ENCODE data around the gene CMTM4. TPM values are rescaled to one million over a fixed set of nuclear protein-coding genes. Genes with fewer than 3 reads are reported as not detected.

CMTM4 gene
- total RNA-seq, 1 donor from 2014 or later: 10.4 TPM

- Histone ChIP-seq H3K9ac (ENCODE audit: low read depth in 1 of 3, low read length in 3 of 3) (peak overlapping the region; percentile 26 to 66 (median 47)), H3K9me3 (ENCODE audit: control insufficient read depth in 3 of 3, low read length in 3 of 3) (no peaks in the 10 kb centered on the region), H3K36me3 (ENCODE audit: control insufficient read depth in 3 of 3, insufficient read depth in 3 of 3, low read length in 3 of 3) (no peaks in the 10 kb centered on the region), H3K27ac (ENCODE audit: low read depth, low read length) (peak overlapping the region; percentile 92), H3K27me3 (ENCODE audit: control insufficient read depth in 3 of 3, insufficient read depth in 3 of 3, low read length in 3 of 3) (no peaks in the 10 kb centered on the region), H3K4me3 (ENCODE audit: low read length in 3 of 3) (peak overlapping the region in 2 of 3 donors; percentile 8 to 54), H3K4me1 (ENCODE audit: control insufficient read depth in 3 of 3, insufficient read depth in 3 of 3, low read length in 3 of 3) (peaks cover 14 to 18% (median 17%) of the 10 kb centered on the region in 3 donors)
Observed at GRCh38 chr16:66661210-66661560, 35.4 kb downstream of the CMTM4 start.

- no peaks in the 10 kb centered on the region for H3K9me3 ChIP-seq (ENCODE audit: control insufficient read depth in 3 of 3, low read length in 3 of 3)
- peaks cover 14 to 18% (median 17%) of the 10 kb centered on the region in 3 donors for H3K4me1 ChIP-seq (ENCODE audit: control insufficient read depth in 3 of 3, insufficient read depth in 3 of 3, low read length in 3 of 3)
- H3K4me3 ChIP-seq (ENCODE audit: low read length in 3 of 3): peak overlapping the region; percentile 8 to 54 (median 30)
- no peaks in the 10 kb centered on the region for H3K36me3 ChIP-seq (ENCODE audit: control insufficient read depth in 3 of 3, insufficient read depth in 3 of 3, low read length in 3 of 3)
- H3K27ac ChIP-seq (ENCODE audit: low read depth, low read length): peak overlapping the region; percentile 92
- no peaks in the 10 kb centered on the region for H3K27me3 ChIP-seq (ENCODE audit: control insufficient read depth in 3 of 3, insufficient read depth in 3 of 3, low read length in 3 of 3)
- H3K9ac ChIP-seq (ENCODE audit: low read depth in 1 of 3, low read length in 3 of 3): peak overlapping the region; percentile 26 to 66 (median 47)
Observed at GRCh38 chr16:66660422-66661209, 35.9 kb downstream of the CMTM4 start.

- Histone ChIP-seq H3K27me3 (ENCODE audit: control insufficient read depth in 3 of 3, insufficient read depth in 3 of 3, low read length in 3 of 3) (no peaks in the 10 kb centered on the region), H3K9me3 (ENCODE audit: control insufficient read depth in 3 of 3, low read length in 3 of 3) (no peaks in the 10 kb centered on the region), H3K9ac (ENCODE audit: low read depth in 1 of 3, low read length in 3 of 3) (no peak overlapping the region), H3K4me1 (ENCODE audit: control insufficient read depth in 3 of 3, insufficient read depth in 3 of 3, low read length in 3 of 3) (peaks cover 14 to 18% (median 17%) of the 10 kb centered on the region in 3 donors), H3K4me3 (ENCODE audit: low read length in 3 of 3) (no peak overlapping the region), H3K27ac (ENCODE audit: low read depth, low read length) (no peak overlapping the region), H3K36me3 (ENCODE audit: control insufficient read depth in 3 of 3, insufficient read depth in 3 of 3, low read length in 3 of 3) (no peaks in the 10 kb centered on the region)
Observed at GRCh38 chr16:66658860-66659190, 37.7 kb downstream of the CMTM4 start.

GRCh38 chr16:66658143-66658859, 38.2 kb downstream of the CMTM4 start:
- H3K36me3 ChIP-seq (ENCODE audit: control insufficient read depth in 3 of 3, insufficient read depth in 3 of 3, low read length in 3 of 3): no peaks in the 10 kb centered on the region
- peaks cover 14 to 18% (median 17%) of the 10 kb centered on the region in 3 donors for H3K4me1 ChIP-seq (ENCODE audit: control insufficient read depth in 3 of 3, insufficient read depth in 3 of 3, low read length in 3 of 3)
- no peak overlapping the region for H3K9ac ChIP-seq (ENCODE audit: low read depth in 1 of 3, low read length in 3 of 3)
- no peaks in the 10 kb centered on the region for H3K27me3 ChIP-seq (ENCODE audit: control insufficient read depth in 3 of 3, insufficient read depth in 3 of 3, low read length in 3 of 3)
- no peak overlapping the region for H3K27ac ChIP-seq (ENCODE audit: low read depth, low read length)
- no peaks in the 10 kb centered on the region for H3K9me3 ChIP-seq (ENCODE audit: control insufficient read depth in 3 of 3, low read length in 3 of 3)
- H3K4me3 ChIP-seq (ENCODE audit: low read length in 3 of 3): no peak overlapping the region

DNA sequence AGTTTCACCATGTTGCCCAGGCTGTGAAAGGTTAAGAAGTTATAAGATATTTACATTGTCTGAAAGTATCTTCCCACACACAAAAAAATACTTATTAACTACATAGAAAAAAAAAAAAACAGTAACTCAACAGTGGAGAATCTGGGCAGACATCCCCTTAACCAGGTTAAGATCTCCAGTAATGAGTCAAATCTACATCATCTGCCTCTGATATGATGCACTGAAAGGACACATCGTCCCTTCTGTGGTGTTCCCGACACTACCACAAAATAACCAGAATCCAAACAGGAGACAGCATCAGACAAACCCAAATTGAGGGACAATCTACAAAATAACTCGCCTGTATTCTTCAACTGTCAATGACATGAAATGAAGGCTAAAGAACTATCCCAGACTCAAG, 40.0 kb downstream of the CMTM4 start:
- Histone ChIP-seq H3K9me3 (ENCODE audit: control insufficient read depth in 3 of 3, low read length in 3 of 3) (no peaks in the 10 kb centered on the region), H3K27me3 (ENCODE audit: control insufficient read depth in 3 of 3, insufficient read depth in 3 of 3, low read length in 3 of 3) (no peaks in the 10 kb centered on the region), H3K27ac (ENCODE audit: low read depth, low read length) (no peak overlapping the region), H3K4me3 (ENCODE audit: low read length in 3 of 3) (no peak overlapping the region), H3K36me3 (ENCODE audit: control insufficient read depth in 3 of 3, insufficient read depth in 3 of 3, low read length in 3 of 3) (no peaks in the 10 kb centered on the region), H3K4me1 (ENCODE audit: control insufficient read depth in 3 of 3, insufficient read depth in 3 of 3, low read length in 3 of 3) (peaks cover 9 to 12% (median 11%) of the 10 kb centered on the region in 3 donors), H3K9ac (ENCODE audit: low read depth in 1 of 3, low read length in 3 of 3) (no peak overlapping the region)

- Histone ChIP-seq H3K36me3 (ENCODE audit: control insufficient read depth in 3 of 3, insufficient read depth in 3 of 3, low read length in 3 of 3) (no peaks in the 10 kb centered on the region), H3K9ac (ENCODE audit: low read depth in 1 of 3, low read length in 3 of 3) (no peak overlapping the region), H3K4me1 (ENCODE audit: control insufficient read depth in 3 of 3, insufficient read depth in 3 of 3, low read length in 3 of 3) (peaks cover 3 to 6% (median 4%) of the 10 kb centered on the region in 3 donors)
Observed at GRCh38 chr16:66653581-66654350, 42.8 kb downstream of the CMTM4 start.

DNA sequence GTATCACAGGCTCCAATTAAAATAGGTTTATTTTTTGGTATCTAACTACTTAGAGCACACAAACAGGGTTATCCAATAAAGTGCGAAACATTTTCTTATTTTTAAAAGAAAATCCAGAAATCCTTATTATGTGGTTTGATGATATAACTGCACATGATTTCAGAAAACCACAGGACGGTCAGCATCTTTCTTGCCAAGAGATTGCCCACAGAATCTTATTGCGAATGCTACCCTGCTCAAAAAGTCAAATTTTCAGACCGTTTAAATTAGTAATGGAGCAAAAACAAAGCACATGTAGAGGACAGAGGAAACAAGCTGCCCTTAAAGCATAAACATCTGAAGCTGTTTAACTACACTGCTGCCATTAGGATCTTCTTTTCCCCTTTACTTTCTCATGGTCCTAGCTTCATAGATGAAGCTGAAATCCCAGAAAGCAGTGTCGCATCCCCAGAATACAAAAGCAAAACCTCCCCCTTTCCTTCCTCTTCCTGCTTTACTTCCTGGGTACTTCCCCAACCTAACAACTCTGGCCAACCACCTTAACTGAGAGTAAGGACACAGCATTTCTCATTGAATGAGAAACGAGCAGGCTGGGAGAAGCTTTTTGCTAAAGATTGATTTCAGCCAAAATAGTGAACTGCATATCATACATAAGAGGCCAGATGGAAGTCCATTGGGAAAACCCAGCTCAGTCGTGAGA, 43.7 kb downstream of the CMTM4 start:
- Histone ChIP-seq H3K9me3 (ENCODE audit: control insufficient read depth in 3 of 3, low read length in 3 of 3) (no peaks in the 10 kb centered on the region), H3K36me3 (ENCODE audit: control insufficient read depth in 3 of 3, insufficient read depth in 3 of 3, low read length in 3 of 3) (no peaks in the 10 kb centered on the region), H3K4me3 (ENCODE audit: low read length in 3 of 3) (no peak overlapping the region), H3K9ac (ENCODE audit: low read depth in 1 of 3, low read length in 3 of 3) (no peak overlapping the region), H3K4me1 (ENCODE audit: control insufficient read depth in 3 of 3, insufficient read depth in 3 of 3, low read length in 3 of 3) (peaks cover 3 to 6% (median 4%) of the 10 kb centered on the region in 3 donors), H3K27me3 (ENCODE audit: control insufficient read depth in 3 of 3, insufficient read depth in 3 of 3, low read length in 3 of 3) (no peaks in the 10 kb centered on the region), H3K27ac (ENCODE audit: low read depth, low read length) (no peak overlapping the region)

More at GRCh38 chr16:66653581-66654350, 42.8 kb downstream of the CMTM4 start:
- Histone ChIP-seq H3K4me3 (ENCODE audit: low read length in 3 of 3) (no peak overlapping the region), H3K27ac (ENCODE audit: low read depth, low read length) (no peak overlapping the region), H3K9me3 (ENCODE audit: control insufficient read depth in 3 of 3, low read length in 3 of 3) (no peaks in the 10 kb centered on the region), H3K27me3 (ENCODE audit: control insufficient read depth in 3 of 3, insufficient read depth in 3 of 3, low read length in 3 of 3) (no peaks in the 10 kb centered on the region)

DNA sequence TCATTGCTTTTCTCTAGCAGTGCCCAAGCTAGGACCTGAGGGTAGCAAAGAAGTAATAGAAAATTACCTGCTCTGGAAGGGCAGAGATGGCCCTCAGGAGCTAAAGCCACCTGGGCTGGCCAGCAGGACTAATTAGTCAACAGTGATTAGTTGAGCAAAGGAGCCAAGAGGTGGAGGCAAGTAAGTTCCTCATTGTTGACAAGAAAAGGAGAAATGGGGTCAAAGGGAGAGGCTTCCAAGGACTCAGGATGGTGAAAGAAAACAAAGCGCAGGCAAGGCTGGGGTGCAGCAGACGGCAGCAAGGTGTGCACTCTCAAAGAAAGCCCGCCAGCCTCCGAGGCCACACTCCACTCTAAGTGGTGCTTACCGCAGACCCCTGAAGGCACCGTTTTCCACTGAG, 44.6 kb downstream of the CMTM4 start:
- no peak overlapping the region for H3K27ac ChIP-seq (ENCODE audit: low read depth, low read length)
- H3K4me1 ChIP-seq (ENCODE audit: control insufficient read depth in 3 of 3, insufficient read depth in 3 of 3, low read length in 3 of 3): peaks cover 3 to 6% (median 4%) of the 10 kb centered on the region in 3 donors
- H3K27me3 ChIP-seq (ENCODE audit: control insufficient read depth in 3 of 3, insufficient read depth in 3 of 3, low read length in 3 of 3): no peaks in the 10 kb centered on the region
- no peak overlapping the region for H3K9ac ChIP-seq (ENCODE audit: low read depth in 1 of 3, low read length in 3 of 3)
- H3K36me3 ChIP-seq (ENCODE audit: control insufficient read depth in 3 of 3, insufficient read depth in 3 of 3, low read length in 3 of 3): no peaks in the 10 kb centered on the region
- no peaks in the 10 kb centered on the region for H3K9me3 ChIP-seq (ENCODE audit: control insufficient read depth in 3 of 3, low read length in 3 of 3)
- no peak overlapping the region for H3K4me3 ChIP-seq (ENCODE audit: low read length in 3 of 3)

DNA sequence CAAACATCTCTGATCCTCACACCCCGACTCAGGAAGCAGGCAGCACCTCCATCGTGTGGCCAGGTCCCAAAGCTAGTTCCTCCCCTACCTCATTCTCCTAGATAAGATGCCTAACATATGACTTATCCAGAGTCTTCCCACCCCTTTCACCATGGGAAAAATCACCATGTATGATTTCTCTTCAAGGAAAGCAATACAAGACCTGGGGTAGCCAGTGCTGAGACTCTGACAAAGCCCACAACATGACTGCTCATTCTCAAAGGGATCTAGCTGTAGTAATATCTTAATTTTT, 45.1 kb downstream of the CMTM4 start:
- Histone ChIP-seq H3K4me3 (ENCODE audit: low read length in 3 of 3) (peak overlapping the region in 2 of 3 donors; percentile 37 to 59), H3K4me1 (ENCODE audit: control insufficient read depth in 3 of 3, insufficient read depth in 3 of 3, low read length in 3 of 3) (peaks cover 3 to 6% (median 4%) of the 10 kb centered on the region in 3 donors), H3K36me3 (ENCODE audit: control insufficient read depth in 3 of 3, insufficient read depth in 3 of 3, low read length in 3 of 3) (no peaks in the 10 kb centered on the region), H3K9me3 (ENCODE audit: control insufficient read depth in 3 of 3, low read length in 3 of 3) (no peaks in the 10 kb centered on the region), H3K27me3 (ENCODE audit: control insufficient read depth in 3 of 3, insufficient read depth in 3 of 3, low read length in 3 of 3) (no peaks in the 10 kb centered on the region), H3K27ac (ENCODE audit: low read depth, low read length) (no peak overlapping the region), H3K9ac (ENCODE audit: low read depth in 1 of 3, low read length in 3 of 3) (no peak overlapping the region)

All from skeletal muscle tissue (tissue), 4 donors.